Measurements from ENCODE around the gene DUSP5.

The DUSP5 gene

GRCh38 chr10:110556969-110557601, 59.4 kb downstream of the DUSP5 start:
- no peaks in the 10 kb centered on the region for H3K9me3 ChIP-seq (ENCODE audit: severe bottlenecking)
- TF ChIP-seq CTCF (IDR thresholded peaks at IDR 0.05; ENCODE audit: low read depth, low read length): peak; percentile 67
- peak; percentile 66 for DNase-seq

GRCh38 chr10:110558041-110558440, 60.3 kb downstream of the DUSP5 start:
- DNase-seq: no peak
- H3K9me3 ChIP-seq (ENCODE audit: severe bottlenecking): no peaks in the 10 kb centered on the region
- H3K4me3 ChIP-seq (ENCODE audit: low read depth, low read length): no peak overlapping the region
- H3K27ac ChIP-seq: no peak overlapping the region
- no peaks in the 10 kb centered on the region for H3K36me3 ChIP-seq
- no peak for TF ChIP-seq CTCF (IDR thresholded peaks at IDR 0.05; ENCODE audit: low read depth, low read length)
- no peaks in the 10 kb centered on the region for H3K27me3 ChIP-seq (ENCODE audit: insufficient read depth, low read depth, severe bottlenecking)

More at GRCh38 chr10:110556969-110557601, 59.4 kb downstream of the DUSP5 start:
- no peak overlapping the region for H3K27ac ChIP-seq
- no peaks in the 10 kb centered on the region for H3K36me3 ChIP-seq
- H3K4me3 ChIP-seq (ENCODE audit: low read depth, low read length): no peak overlapping the region
- no peaks in the 10 kb centered on the region for H3K27me3 ChIP-seq (ENCODE audit: insufficient read depth, low read depth, severe bottlenecking)

- Histone ChIP-seq H3K27ac (no peak overlapping the region), H3K36me3 (no peaks in the 10 kb centered on the region), H3K9me3 (ENCODE audit: severe bottlenecking) (no peaks in the 10 kb centered on the region), H3K27me3 (ENCODE audit: insufficient read depth, low read depth, severe bottlenecking) (no peaks in the 10 kb centered on the region), H3K4me3 (ENCODE audit: low read depth, low read length) (no peak overlapping the region)
- DNase-seq: no peak
- TF ChIP-seq CTCF (IDR thresholded peaks at IDR 0.05; ENCODE audit: low read depth, low read length): no peak
These were observed 62.3 kb downstream of the DUSP5 start for GRCh38 chr10:110560012-110560411.
